CD4-positive, alpha-beta T cell treated with Interleukin-15 for 1 hour (primary cell): ENCODE data around the gene ITGB2.
"Not testable (repeated sequence)": the region's sequence is repeated elsewhere in the genome, so short reads cannot be mapped to it uniquely, and the experiment has no call there.

Experiments used
- DNase-seq: peaks from one replicate; pipeline ENCODE4 v3.0.0-alpha.2; 2020

ITGB2 gene

DNA sequence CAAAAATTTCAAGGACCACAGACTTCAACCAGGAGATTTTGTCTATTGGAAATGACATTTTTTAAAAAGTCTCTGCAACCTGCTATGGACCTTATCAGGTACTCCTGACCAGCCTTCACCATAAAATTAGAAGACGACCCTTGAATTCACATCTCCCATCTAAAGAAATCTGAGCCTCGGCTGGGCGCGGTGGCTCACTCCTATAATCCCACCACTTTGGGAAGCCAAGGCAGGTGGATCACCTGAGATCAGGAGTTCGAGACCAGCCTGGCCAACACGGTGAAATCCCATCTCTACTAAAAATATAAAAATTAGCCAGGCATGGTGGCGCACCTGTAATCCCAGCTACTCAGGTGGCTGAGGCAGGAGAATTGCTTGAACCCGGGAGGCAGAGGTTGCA lies 41.5 kb downstream of the ITGB2 start:
- DNase-seq: not testable (repeated sequence)

DNA sequence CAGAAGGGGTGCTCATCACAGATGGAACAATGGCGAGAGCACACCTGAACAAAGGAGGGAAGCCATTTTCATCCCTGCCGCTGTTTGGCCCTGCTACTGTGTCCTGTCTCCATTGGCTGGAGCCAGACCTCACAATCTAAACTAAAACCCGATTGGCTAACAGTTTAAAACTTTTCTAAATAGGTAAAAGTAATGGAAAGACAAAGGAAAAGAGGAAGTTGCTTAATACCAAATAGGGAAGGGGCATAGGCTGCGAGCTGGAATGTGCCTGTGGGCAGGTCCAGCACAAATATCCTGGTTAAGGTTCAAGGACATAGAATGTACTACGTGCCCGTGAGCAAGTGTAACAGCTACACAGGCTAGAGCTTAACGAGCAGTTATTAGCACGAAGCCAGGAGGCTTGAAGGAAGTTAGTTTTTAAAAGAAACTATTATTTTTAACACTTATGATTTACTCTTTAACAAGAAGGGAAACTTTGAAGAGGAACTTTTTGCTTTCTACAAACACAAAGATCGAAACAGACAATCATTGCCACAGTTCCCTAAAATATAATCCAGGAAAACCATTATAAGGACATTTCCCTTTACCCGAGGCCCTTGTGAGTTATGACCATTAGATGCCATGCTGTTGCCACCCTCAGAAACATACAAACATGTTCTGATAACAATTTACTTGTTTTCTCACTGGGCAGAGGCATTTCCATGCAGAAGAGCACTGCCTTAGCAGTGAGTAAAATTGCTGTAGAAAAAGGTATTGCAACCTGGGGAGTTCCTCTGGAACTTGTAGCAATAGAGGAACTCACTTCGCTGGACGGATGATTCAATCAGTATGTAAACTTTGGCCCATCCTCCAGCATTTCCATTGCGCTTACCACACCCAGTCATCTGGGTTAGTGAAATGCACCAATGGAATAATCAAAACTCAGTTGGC lies 42.4 kb downstream of the ITGB2 start:
- peak; percentile 53 for DNase-seq

DNA sequence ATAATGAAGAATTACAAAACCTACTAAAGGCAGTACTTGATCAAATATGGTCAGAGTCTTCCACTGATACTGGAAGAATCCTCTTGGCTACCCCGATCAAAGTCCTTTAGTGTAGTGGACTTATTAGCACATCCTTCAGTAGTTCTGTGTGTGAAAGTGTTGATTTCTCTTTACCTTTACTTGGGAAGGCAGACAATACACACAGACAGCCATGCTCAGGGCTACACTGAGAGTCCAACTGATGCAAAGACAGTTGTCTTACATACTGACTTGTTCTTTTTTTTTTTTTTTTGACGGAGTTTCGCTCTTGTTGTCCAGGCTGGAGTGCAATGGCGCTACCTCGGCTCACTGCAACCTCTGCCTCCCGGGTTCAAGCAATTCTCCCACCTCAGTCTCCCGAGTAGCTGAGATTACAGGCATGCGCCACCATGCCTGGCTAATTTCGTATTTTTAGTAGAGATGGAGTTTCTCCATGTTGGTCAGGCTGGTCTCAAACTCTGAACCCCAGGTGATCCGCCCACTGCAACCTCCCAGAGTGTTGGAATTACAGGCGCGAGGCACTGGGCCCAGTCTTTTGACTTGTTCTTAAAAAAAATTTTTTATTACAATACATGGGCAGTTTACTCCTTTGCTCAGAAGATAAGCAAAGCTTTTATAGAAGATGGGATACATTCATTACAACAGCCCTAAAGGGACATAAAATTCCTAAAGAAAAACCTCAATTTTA lies 43.7 kb downstream of the ITGB2 start:
- no peak for DNase-seq

DNA sequence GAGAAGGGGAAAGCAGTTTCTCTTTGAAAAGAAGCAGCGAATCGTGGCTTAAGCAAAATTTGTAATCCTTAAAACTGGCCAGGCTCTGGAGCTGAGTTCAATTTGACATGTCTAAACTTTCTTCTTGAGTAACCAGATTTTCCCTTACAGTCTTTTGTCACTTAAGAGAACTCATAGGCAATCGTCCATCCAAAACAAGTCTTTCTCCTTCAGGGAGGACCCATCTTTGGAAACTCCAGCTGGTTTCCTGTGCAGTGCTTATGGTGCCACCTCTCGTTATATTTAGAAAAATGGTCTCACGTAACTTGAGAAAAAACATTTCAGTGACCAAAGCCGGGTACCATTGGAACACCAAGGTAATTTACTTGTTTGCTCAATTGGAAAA lies 45.4 kb downstream of the ITGB2 start:
- no peak for DNase-seq

DNA sequence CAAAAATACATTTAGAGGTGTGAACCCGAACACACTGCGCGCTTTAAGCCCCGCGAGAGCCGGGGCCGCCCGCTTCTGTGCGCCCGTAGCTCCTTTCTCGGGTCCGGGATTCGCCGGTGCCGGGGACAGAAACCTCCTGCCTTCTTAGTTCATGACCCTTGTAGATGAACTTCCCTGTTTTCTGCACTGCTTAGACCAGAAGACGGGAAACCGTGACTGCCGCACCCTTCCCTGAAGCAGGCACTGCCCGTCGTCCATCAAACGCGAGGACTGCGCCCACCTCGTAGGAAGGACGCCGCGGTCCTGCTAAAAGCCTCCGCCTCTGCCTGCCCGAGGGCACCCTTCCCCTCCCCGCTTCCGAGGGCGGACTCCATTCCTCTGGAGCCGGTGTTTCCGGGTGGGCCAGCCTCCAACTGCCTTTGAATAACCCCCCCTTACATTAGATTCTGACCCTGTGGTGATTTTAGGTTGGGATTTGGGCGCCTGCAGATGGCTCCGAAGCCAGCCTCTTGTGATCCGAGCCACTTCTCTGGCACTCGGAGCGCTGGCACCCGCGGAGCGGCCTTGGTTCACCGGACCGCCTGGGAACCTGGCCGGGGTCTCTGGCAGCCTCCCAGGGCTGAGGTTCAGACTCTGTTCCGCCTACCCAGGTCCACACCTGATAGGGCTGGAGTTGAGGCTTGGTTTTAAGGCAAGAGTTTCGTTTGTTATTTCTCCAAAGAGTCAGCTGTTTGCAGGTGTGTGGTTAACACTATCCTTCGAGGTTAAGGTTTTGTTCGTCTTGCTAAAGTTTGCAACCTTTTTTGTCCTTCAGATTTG lies 46.0 kb downstream of the ITGB2 start:
- DNase-seq: peak; percentile 60

DNA sequence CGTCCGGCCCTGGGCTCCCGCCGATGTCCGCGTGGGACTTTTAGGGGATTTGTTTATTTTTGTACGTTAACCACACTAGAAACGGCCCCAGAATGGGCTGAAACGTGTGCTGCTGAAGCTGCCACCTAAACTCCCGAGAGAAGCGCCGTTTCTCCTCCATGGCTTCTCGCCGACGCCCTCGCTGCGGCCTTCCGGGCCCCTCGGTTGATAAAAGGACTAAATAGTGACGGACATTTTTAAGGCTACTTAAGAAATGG lies 46.5 kb downstream of the ITGB2 start:
- DNase-seq: no peak

DNA sequence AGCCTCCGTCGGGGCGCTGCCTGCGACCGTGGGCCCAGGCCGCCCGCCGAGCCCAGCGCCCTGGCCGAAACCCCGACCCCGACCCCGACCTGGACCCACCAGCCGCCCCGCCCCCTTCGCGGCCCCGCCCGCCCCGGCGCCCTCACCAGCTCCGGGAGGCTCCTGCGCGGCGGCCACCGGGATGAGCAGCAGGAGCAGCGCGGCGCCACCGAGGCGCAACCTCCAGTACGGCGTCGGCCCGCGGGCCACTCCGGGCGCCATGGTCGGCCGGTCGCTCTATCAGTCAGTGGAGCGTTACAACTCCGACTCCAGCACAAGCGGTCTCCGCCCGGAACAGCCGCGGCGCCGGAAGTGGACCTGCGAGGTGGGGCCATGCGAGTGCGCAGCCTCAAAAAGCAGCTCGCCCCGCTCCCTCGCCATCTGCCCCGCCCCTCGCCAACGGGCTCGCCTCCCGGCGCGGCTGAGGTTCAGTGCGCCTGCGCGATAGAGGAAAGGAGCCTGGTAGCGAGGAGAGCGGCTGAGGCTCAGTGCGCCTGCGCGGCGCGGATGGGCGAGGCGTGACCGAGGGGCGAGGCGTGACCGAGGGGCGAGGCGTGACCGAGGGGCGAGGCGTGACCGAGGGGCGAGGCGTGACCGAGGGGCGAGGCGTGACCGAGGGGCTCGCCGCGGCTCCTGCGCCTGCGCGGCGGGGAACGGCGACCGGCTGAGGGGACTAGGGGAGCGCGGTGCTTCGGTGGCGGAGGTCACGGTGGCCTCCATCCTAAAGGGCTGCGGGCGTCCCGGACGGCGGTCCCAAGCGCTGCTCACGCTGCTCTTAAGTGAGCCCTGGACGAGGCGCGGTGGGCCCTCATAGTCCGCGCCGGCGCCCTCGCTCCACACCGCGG lies 47.1 kb downstream of the ITGB2 start, which contains the start of gene PTTG1IP:
Gene PTTG1IP (minus strand): TSS at position 335 of the 884 bp plus-strand sequence. CDS start 74 bp downstream, at position 261.
- DNase-seq: peak; percentile 99

DNA sequence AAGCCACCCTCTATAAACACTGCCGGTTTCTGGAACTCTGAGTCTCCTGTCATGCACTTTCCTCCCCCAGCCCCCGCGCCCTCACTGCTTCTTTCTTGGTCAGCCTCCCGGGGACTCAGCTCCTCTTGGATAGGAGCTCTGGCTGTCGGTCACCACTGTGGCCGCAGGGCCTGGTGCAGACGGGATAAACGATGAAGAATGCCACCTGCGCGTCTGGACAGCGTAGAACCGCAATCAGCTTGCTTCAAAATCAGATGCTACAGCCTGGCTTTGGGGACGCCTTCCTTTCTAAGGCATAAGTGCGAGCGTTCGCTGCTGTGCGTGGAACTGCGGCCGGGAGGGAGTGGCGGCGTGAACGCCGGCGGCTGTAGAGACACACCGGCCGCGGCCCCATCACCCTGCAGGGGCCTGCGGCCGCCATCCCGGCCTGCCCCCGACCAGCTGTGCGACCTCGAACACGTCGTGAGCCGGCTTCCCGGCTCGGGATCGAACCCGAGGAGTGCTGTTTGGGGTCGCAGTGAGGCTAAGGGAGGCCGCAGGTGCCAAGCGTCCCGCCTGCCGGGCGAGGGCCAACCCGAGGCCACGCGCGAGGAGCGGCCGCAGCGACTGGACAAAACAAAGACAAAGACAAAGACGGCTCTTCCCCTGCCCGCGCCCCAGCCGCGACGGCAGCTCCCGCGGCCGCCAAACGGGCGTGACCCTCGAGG lies 47.9 kb downstream of the ITGB2 start:
- DNase-seq: no peak

DNA sequence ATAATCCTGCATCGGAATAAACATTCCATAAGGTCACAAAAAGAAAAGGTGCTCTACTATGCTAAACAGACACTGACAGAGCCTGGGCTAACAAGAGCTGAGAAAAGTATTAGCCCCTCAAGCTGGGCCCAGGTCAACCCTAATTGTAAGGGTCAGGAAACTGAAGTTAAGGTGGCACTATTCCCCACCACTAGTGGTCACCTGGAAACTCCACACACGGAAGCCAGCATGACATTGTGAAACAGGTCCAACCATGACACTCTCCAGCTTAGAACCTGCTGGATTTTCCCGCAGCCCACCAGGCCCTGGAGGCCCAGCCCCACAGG lies 48.4 kb downstream of the ITGB2 start:
- DNase-seq: no peak

DNA sequence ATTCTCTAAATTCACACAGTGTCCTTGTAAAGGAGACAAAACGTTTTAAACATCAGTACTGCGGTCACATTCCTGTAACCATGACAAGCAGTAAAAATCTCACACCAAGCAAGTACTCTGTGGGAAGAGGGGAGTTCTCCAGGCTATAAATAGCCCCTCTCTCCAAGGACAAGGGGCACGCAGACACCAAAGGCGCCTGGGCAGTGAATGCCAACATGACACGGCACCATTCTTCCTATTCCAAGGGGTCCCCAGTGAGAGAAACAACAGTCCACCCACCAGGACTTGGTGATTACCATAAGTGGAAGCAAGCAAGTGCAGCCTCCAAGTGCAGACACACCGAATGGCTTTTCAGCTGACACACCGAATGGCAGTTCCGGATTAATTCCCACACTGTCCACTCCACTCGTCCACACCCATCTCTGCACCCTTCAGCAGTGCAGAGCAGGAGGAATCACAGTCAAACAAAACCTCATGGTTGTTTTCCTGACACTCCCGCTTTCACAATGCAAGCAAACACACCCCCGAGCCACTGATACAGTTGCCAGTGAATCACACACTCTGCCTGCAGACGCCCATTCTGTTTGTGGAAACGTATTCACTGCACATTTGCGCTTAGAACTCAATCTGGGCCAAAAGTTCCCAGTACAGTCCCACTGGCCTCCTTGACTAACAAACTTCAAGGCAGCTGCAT lies 49.0 kb downstream of the ITGB2 start:
- DNase-seq: peak; percentile 32

DNA sequence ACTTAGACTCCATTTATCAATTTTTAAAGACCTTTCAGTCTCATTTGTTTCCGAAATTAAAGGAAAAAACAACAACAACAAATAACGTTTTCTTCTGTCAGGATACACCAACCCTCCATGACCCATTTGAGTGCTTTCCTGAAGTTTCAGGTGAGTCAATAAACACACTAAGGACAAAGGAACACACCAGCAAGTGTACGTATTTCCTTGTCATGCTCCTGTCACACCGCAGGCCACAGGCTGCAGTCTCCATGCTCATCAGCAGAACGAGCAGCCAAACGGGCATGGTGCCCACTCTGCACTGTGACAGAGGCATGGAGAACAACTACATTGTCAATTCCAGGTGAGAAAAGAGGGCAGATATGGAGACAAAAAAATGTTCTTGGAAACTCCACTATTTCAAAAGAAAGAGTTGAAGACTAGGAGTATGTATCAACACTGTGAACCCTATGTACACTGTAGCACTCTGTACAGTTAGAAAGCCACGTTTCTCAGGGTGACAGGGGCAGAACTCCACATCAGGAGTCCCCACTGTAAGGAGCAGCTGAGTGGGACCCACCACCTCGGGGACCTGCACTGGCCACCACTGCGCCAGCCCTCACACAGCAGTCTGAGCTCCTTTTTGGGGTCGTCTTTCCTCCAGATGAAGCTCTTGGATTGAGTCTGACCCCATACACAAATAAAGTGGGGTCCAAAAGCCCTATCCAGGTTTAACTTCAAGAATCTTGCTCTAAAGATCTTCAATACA lies 49.8 kb downstream of the ITGB2 start:
- DNase-seq: no peak

DNA sequence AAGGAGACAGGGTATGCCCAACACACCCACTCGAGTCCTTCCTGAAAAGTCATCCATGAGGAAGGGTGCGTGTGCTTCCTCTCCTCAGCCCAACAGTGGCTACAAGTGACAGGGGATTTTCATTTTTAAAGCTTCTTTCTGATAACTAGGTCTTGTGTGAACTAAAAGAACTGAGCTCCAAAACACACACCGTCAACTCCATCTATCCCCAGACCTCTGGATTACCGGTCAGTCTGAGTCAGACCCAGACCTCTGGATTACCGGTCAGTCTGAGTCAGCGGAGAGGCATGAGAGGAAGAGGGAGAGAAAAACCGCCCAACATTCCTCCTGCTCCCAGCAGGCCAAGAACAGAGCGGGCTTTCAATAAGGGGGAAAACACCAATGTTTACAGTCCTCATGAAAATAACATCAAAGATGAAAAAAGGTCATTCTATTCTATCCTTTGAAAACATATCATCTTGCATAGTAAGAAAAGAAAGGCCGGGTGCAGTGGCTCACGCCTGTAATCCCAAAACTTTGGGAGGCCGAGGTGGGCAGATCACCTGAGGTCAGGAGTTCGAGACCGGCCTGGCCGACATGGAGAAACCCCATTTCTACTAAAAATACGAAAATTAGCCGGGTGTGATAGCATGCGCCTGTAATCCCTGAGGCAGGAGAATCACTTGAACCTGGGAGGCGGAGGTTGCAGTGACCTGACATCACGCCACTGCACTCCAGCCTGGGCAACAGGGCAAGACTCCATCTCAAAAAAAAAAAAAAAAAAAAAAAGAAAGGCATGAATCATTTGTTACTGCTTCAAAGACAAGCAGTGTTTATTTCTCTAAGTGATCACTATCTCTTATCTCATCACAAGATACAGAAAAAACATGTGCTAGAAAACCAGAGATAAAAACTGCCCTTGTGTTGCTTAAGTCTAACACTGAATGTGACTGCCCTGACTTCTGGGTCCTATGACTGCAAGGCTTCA lies 50.6 kb downstream of the ITGB2 start:
- DNase-seq: no peak

DNA sequence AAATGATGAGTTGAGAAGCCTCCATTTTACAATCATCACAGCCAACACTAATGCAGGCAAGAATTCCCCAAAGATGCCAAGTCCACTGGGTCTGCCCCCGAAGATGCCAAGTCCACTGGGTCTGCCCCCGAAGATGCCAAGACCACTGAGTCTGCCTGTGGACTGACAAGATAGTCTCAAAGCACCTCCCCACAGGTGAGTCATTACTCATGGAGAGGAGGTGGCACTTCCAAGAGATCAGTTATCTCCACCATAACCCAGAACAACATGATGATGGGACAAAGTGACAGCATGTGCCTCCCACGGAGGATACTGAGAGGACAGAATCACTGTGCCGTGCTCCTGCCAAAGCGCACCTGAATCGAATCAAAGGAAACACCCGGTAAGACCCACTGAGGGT lies 52.0 kb downstream of the ITGB2 start:
- no peak for DNase-seq

DNA sequence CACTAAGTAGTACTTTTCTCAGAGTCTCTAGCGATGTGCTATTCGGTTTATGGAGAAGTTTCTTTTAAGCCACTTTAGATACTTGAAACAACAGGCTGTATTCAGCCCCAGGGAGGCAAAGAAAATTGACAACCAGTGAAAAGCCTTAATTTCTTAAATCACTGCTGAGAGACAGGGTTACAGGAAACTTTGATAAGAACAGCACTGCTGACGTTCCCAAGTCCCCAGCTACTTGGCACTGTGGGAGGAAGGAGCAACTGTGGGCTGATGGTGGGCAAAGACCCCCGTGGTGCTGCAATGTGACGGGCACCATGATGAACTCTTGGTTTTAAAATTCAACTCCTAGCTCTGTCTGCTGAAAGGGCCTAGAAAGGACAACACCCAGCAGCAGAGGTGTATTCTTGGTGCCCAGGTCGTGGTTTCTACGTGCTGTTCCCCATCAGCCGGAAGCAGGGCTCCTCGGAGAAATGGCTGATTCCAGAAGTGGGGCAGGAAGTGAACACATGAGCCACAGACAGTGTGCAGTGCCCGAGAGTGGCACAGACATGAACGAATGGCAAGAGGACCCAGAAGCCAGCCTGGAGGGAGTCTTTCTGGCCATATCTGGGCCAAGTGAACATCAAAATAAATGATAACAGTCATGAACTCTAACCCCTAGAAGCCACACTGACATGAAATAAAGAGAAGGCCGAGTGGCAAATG lies 52.5 kb downstream of the ITGB2 start:
- peak; percentile 52 for DNase-seq

DNA sequence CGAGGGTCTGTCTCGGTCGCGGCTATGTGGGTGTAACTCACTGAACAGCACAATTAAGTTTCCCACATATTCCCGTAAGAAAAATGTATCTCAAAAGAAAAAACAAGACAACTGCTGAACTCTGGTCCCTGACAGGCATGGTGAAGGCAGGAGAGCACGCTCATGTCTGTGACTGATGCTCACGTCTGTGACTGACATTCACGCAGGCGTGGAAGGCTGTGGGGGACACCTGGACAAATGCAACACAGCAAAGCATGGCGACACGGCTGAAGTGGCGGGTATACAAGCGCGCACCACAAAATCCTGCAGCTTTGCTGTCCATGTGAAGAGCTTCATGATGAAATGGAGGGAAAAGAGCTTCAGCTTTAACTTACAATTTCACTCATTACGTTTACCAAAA lies 53.2 kb downstream of the ITGB2 start:
- DNase-seq: no peak

DNA sequence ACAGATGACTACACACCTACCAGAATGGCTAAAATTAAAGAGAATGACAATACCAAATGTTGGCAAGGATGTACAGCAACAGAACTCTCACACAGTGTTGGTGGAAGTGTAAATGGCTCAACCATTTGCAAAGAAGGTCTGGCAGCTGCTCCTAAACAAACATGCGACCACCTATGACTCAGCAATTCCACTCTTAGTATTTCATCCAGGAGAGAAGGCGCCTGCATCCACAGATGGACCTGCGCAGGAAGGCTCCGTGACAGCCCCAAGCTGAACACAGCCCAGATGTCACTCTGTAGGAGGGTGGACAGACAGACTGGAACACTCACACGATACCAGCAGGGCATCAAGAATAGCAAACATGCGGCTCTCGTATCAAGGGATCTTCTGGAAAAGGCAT lies 53.9 kb downstream of the ITGB2 start:
- DNase-seq: no peak

DNA sequence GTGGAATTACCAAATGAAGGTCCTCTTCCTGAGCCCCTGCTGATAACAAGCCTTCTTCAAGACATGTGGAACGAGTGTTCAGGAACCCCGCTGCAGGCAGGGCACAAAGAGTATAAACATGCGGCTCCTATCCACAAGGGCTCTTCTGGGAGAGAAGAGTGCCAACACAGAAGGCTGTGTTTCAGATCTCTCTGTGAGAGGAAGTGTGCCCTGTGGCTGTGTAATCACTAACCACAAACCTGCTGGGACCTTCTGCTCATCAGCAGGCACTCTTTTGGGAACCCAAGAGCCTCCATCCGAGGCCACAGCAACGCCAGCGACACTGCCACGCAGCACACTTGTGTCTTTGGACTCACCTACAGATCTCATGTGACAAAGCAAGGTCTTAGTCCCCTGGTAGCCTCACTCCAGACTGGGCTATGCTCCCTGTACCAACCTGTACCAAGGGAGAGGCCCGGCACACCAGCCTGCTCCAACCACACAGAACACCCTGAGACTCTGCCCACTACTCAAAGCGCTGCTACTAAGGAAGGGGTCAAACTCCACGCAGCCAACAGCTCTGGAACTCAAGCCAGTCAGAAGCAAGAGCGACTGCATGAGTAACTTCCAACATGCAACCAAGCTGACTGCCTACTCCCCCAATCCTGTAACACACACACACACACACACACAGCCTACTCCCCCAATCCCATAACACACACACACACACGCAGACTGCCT lies 55.0 kb downstream of the ITGB2 start:
- DNase-seq: peak; percentile 51
